Prostate gland (tissue), 2 donors: ENCODE measurements around the gene E2F4.

Experiments used
- CTCF ChIP-seq, 4 experiments: fragments of 200-600 bp in 2 of 4; fragments of 450-650 bp in 2 of 4; sonication (generic) in 2 of 4; IDR thresholded peaks; 1 replicate in 3 of 4; 2 replicates in 1 of 4; pipeline ENCODE4 v1.5.1; 2016 to 2019; ENCODE audit warnings: antibody characterized with exemption in 4 of 4, mild to moderate bottlenecking in 2 of 4, moderate library complexity in 2 of 4
- POLR2AphosphoS5 ChIP-seq: sonication (generic); formaldehyde crosslinking; IDR thresholded peaks from one replicate; pipeline ENCODE4 v1.6.1; 2017; ENCODE audit warnings: antibody characterized with exemption

- TF ChIP-seq CTCF (IDR thresholded peaks at IDR 0.05) (no peak), POLR2AphosphoS5 (no peak)
Observed at GRCh38 chr16:67163164-67163998, 28.6 kb upstream of the E2F4 start.
